ENCODE measurements around the gene EPB41L5.

EPB41L5 gene

DNA sequence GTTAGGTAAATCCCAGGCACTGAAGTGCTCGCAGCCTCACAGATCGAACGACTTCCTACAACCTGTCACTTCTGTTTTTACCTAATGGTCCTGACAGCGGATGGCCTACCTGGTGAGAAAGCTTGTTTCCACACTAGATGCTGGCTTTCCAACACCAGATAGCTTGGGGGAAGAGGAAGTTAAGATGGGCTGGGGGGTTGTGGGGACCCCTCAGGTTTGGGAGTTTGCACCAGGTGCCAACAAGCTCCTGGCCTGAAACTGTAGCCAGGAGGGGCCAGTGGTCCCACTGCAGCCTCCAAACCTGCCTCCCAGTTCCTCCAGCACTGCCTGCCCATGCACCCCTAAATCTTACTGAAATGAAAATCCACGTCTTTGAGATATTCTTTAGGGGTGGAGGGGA is 206.4 kb downstream of the EPB41L5 start:
- H3K4me1 ChIP-seq (ENCODE audit: control insufficient read depth, insufficient read depth, low read depth, low read length): peaks cover 13% of the 10 kb centered on the region
- no peak overlapping the region for H3K18ac ChIP-seq (ENCODE audit: low read depth in 1 of 2, low read length in 2 of 2)
- no peak overlapping the region for H2AFZ ChIP-seq (ENCODE audit: low read depth, low read length)
- H3K4me2 ChIP-seq (ENCODE audit: low read length, poor library complexity, severe bottlenecking): no peak overlapping the region
- H2BK120ac ChIP-seq (ENCODE audit: low read depth, low read length): no peak overlapping the region
- DNase-seq: no peak
- H3K14ac ChIP-seq (ENCODE audit: low read length in 2 of 2): no peak overlapping the region
- H2BK15ac ChIP-seq (ENCODE audit: low read depth, poor library complexity, severe bottlenecking): no peak overlapping the region
- H3K4ac ChIP-seq (ENCODE audit: low read depth in 1 of 2, low read length in 2 of 2): no peak overlapping the region
- peaks cover 22 to 39% of the 10 kb centered on the region in 2 experiments for H3K36me3 ChIP-seq (ENCODE audit: control insufficient read depth in 1 of 2, insufficient read depth in 2 of 2, low read depth in 1 of 2, low read length in 2 of 2)
- H4K8ac ChIP-seq (ENCODE audit: low read length): no peak overlapping the region
- H2BK5ac ChIP-seq (ENCODE audit: low read depth, low read length, poor library complexity, severe bottlenecking): no peak overlapping the region
- H3K4me3 ChIP-seq (ENCODE audit: insufficient read depth in 1 of 2, low read depth in 1 of 2, low read length in 2 of 2): no peak overlapping the region
- peaks cover 33% of the 10 kb centered on the region for H3K79me1 ChIP-seq (replicated peaks; ENCODE audit: low read length, poor library complexity, severe bottlenecking)
- H3K9me3 ChIP-seq (ENCODE audit: control insufficient read depth, low read length): no peaks in the 10 kb centered on the region
- no peak overlapping the region for H4K91ac ChIP-seq (ENCODE audit: low read length)
- no peak overlapping the region for H3K23ac ChIP-seq (ENCODE audit: low read length in 2 of 2)
- no peak overlapping the region for H3K9ac ChIP-seq (ENCODE audit: low read length)
- 100% methylated on average over 3 of the region's 5 CpGs for WGBS
- H2AK5ac ChIP-seq (ENCODE audit: low read length, severe bottlenecking): no peak overlapping the region
- H3K27ac ChIP-seq (ENCODE audit: low read length, poor library complexity, severe bottlenecking): no peak overlapping the region
- H2BK12ac ChIP-seq (ENCODE audit: low read length in 2 of 2): no peak overlapping the region
- H3K27me3 ChIP-seq (ENCODE audit: control insufficient read depth in 1 of 2, insufficient read depth in 1 of 2, low read length in 2 of 2): no peaks in the 10 kb centered on the region

DNA sequence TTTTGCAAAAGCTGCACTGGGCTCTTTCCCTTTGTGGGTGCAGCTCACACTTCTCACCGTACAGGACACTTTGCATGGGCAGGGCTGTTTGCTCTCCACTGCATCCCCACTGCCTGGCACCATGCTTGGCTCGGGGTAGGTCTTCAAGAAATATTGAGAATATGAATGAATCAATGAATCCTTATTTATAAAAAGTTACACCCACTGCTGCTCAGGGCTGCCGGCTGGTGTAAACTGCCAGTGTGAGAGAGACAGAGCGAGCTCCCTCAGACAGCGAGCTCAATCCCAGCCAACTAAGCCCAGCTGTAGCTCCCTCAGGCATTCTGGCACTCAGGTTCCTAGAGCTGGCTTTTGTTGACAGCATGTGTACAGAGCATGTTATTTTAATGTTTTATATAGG is 206.9 kb downstream of the EPB41L5 start:
- Histone ChIP-seq H2BK120ac (ENCODE audit: low read depth, low read length) (no peak overlapping the region), H3K79me1 (replicated peaks; ENCODE audit: low read length, poor library complexity, severe bottlenecking) (peaks cover 33% of the 10 kb centered on the region), H3K18ac (ENCODE audit: low read depth in 1 of 2, low read length in 2 of 2) (no peak overlapping the region), H2AFZ (ENCODE audit: low read depth, low read length) (no peak overlapping the region), H3K4me2 (ENCODE audit: low read length, poor library complexity, severe bottlenecking) (no peak overlapping the region), H3K36me3 (ENCODE audit: control insufficient read depth in 1 of 2, insufficient read depth in 2 of 2, low read depth in 1 of 2, low read length in 2 of 2) (peaks cover 22 to 39% of the 10 kb centered on the region in 2 experiments), H4K8ac (ENCODE audit: low read length) (no peak overlapping the region), H3K27ac (ENCODE audit: low read length, poor library complexity, severe bottlenecking) (no peak overlapping the region), H2BK12ac (ENCODE audit: low read length in 2 of 2) (no peak overlapping the region), H3K14ac (ENCODE audit: low read length in 2 of 2) (no peak overlapping the region), H3K27me3 (ENCODE audit: control insufficient read depth in 1 of 2, insufficient read depth in 1 of 2, low read length in 2 of 2) (no peaks in the 10 kb centered on the region), H3K4me3 (ENCODE audit: insufficient read depth in 1 of 2, low read depth in 1 of 2, low read length in 2 of 2) (no peak overlapping the region), H3K23ac (ENCODE audit: low read length in 2 of 2) (peak overlapping the region in 1 of 2 experiments; percentile 29), H2AK5ac (ENCODE audit: low read length, severe bottlenecking) (no peak overlapping the region), H4K91ac (ENCODE audit: low read length) (no peak overlapping the region), H3K4me1 (ENCODE audit: control insufficient read depth, insufficient read depth, low read depth, low read length) (peaks cover 13% of the 10 kb centered on the region), H2BK15ac (ENCODE audit: low read depth, poor library complexity, severe bottlenecking) (no peak overlapping the region), H3K9ac (ENCODE audit: low read length) (no peak overlapping the region), H3K4ac (ENCODE audit: low read depth in 1 of 2, low read length in 2 of 2) (no peak overlapping the region), H2BK5ac (ENCODE audit: low read depth, low read length, poor library complexity, severe bottlenecking) (no peak overlapping the region), H3K9me3 (ENCODE audit: control insufficient read depth, low read length) (no peaks in the 10 kb centered on the region)
- WGBS: 98% methylated on average over 3 of the region's 5 CpGs
- no peak for DNase-seq

DNA sequence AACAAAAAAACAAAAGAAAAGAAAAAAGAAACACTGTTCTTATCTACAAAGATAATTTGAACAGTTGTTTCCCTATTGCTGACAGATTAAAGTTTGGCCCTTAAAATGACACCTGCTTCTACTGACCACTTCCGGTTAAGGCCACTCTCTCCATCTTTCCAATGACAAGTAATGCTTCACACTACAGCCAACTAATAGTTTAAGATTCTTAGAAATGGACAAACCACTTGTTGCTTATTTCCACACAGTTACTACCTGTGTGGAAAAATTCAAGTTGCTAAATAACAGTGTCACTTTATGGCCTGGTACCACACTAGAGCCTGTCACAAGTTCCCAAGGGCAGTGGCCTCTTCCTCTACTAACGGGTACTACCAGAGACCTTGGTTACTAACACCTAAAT is 207.9 kb downstream of the EPB41L5 start:
- Histone ChIP-seq H2BK120ac (ENCODE audit: low read depth, low read length) (no peak overlapping the region), H2AFZ (ENCODE audit: low read depth, low read length) (no peak overlapping the region), H3K23ac (ENCODE audit: low read length in 2 of 2) (no peak overlapping the region), H3K27ac (ENCODE audit: low read length, poor library complexity, severe bottlenecking) (no peak overlapping the region), H3K4me2 (ENCODE audit: low read length, poor library complexity, severe bottlenecking) (no peak overlapping the region), H3K4me3 (ENCODE audit: insufficient read depth in 1 of 2, low read depth in 1 of 2, low read length in 2 of 2) (peak overlapping the region in 1 of 2 experiments; percentile 78), H3K27me3 (ENCODE audit: control insufficient read depth in 1 of 2, insufficient read depth in 1 of 2, low read length in 2 of 2) (peaks cover 0 to 6% of the 10 kb centered on the region in 2 experiments), H3K9ac (ENCODE audit: low read length) (no peak overlapping the region), H2BK15ac (ENCODE audit: low read depth, poor library complexity, severe bottlenecking) (no peak overlapping the region), H2AK5ac (ENCODE audit: low read length, severe bottlenecking) (no peak overlapping the region), H3K79me1 (replicated peaks; ENCODE audit: low read length, poor library complexity, severe bottlenecking) (peaks cover 33% of the 10 kb centered on the region), H4K8ac (ENCODE audit: low read length) (no peak overlapping the region), H3K9me3 (ENCODE audit: control insufficient read depth, low read length) (no peaks in the 10 kb centered on the region), H3K14ac (ENCODE audit: low read length in 2 of 2) (no peak overlapping the region), H3K18ac (ENCODE audit: low read depth in 1 of 2, low read length in 2 of 2) (no peak overlapping the region), H3K36me3 (ENCODE audit: control insufficient read depth in 1 of 2, insufficient read depth in 2 of 2, low read depth in 1 of 2, low read length in 2 of 2) (peaks cover 22 to 39% of the 10 kb centered on the region in 2 experiments), H3K4ac (ENCODE audit: low read depth in 1 of 2, low read length in 2 of 2) (no peak overlapping the region), H4K91ac (ENCODE audit: low read length) (no peak overlapping the region), H3K4me1 (ENCODE audit: control insufficient read depth, insufficient read depth, low read depth, low read length) (peaks cover 13% of the 10 kb centered on the region), H2BK5ac (ENCODE audit: low read depth, low read length, poor library complexity, severe bottlenecking) (no peak overlapping the region), H2BK12ac (ENCODE audit: low read length in 2 of 2) (no peak overlapping the region)
- 98% methylated on average over 2 of the region's 2 CpGs for WGBS
- no peak for DNase-seq

DNA sequence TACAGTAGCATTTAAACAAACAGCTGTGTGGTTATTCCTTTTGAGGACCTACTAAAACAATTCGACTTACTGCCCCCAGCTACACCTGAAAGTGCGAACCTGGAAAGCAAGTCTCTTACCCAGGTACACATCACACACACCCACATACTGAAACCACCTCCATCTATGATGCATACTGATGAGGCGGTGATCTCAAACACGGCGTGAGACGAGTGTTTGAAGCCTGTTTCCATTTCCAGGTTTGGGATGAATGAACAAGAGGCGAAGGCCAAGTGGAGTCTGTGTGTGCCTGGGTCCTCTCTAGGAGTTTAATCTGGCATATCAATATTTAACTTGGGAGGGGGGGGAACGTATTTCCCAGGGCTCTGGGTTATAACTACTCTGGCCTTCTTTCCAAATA is 208.7 kb downstream of the EPB41L5 start:
- Histone ChIP-seq H2BK12ac (ENCODE audit: low read length in 2 of 2) (no peak overlapping the region), H3K27ac (ENCODE audit: low read length, poor library complexity, severe bottlenecking) (no peak overlapping the region), H3K23ac (ENCODE audit: low read length in 2 of 2) (no peak overlapping the region), H3K36me3 (ENCODE audit: control insufficient read depth in 1 of 2, insufficient read depth in 2 of 2, low read depth in 1 of 2, low read length in 2 of 2) (peaks cover 22 to 39% of the 10 kb centered on the region in 2 experiments), H3K18ac (ENCODE audit: low read depth in 1 of 2, low read length in 2 of 2) (no peak overlapping the region), H3K9ac (ENCODE audit: low read length) (no peak overlapping the region), H2AFZ (ENCODE audit: low read depth, low read length) (no peak overlapping the region), H2BK15ac (ENCODE audit: low read depth, poor library complexity, severe bottlenecking) (no peak overlapping the region), H3K4me2 (ENCODE audit: low read length, poor library complexity, severe bottlenecking) (no peak overlapping the region), H2BK5ac (ENCODE audit: low read depth, low read length, poor library complexity, severe bottlenecking) (no peak overlapping the region), H2BK120ac (ENCODE audit: low read depth, low read length) (no peak overlapping the region), H3K9me3 (ENCODE audit: control insufficient read depth, low read length) (no peaks in the 10 kb centered on the region), H3K4me3 (ENCODE audit: insufficient read depth in 1 of 2, low read depth in 1 of 2, low read length in 2 of 2) (peak overlapping the region in 1 of 2 experiments; percentile 78), H2AK5ac (ENCODE audit: low read length, severe bottlenecking) (no peak overlapping the region), H4K8ac (ENCODE audit: low read length) (no peak overlapping the region), H3K14ac (ENCODE audit: low read length in 2 of 2) (peak overlapping the region in 1 of 2 experiments; percentile 44), H3K4me1 (ENCODE audit: control insufficient read depth, insufficient read depth, low read depth, low read length) (peaks cover 13% of the 10 kb centered on the region), H3K79me1 (replicated peaks; ENCODE audit: low read length, poor library complexity, severe bottlenecking) (peaks cover 29% of the 10 kb centered on the region), H3K4ac (ENCODE audit: low read depth in 1 of 2, low read length in 2 of 2) (no peak overlapping the region), H3K27me3 (ENCODE audit: control insufficient read depth in 1 of 2, insufficient read depth in 1 of 2, low read length in 2 of 2) (peaks cover under 1 to 9% of the 10 kb centered on the region in 2 experiments), H4K91ac (ENCODE audit: low read length) (no peak overlapping the region)
- 99% methylated on average over 8 of the region's 8 CpGs for WGBS
- no peak for DNase-seq

All from mesenchymal stem cell (in vitro differentiated cells and primary cell).